Keratinocyte (primary cell): Measurements from ENCODE around the gene TOX3.

ENCODE experiments used
- EZH2 ChIP-seq: IDR thresholded peaks from one replicate; pipeline ENCODE4 v1.6.1; 2012; ENCODE audit warnings: inconsistent platforms, mild to moderate bottlenecking, low read length, moderate library complexity
- TF ChIP-seq, protein P1 (sequence below), 3 experiments: IDR thresholded peaks in 1 of 3; conservative IDR thresholded peaks in 1 of 3; optimal IDR thresholded peaks in 1 of 3; 2 replicates in 2 of 3; 3 replicates in 1 of 3; pipeline versions ENCODE3 to v1.5.1; 2011; ENCODE audit warnings: low read length in 3 of 3, mild to moderate bottlenecking in 3 of 3, moderate library complexity in 2 of 3, control low read depth in 1 of 3, inconsistent platforms in 1 of 3; ENCODE audit not compliant: insufficient read depth in 2 of 3; ENCODE audit errors: extremely low read depth in 1 of 3

DNA sequence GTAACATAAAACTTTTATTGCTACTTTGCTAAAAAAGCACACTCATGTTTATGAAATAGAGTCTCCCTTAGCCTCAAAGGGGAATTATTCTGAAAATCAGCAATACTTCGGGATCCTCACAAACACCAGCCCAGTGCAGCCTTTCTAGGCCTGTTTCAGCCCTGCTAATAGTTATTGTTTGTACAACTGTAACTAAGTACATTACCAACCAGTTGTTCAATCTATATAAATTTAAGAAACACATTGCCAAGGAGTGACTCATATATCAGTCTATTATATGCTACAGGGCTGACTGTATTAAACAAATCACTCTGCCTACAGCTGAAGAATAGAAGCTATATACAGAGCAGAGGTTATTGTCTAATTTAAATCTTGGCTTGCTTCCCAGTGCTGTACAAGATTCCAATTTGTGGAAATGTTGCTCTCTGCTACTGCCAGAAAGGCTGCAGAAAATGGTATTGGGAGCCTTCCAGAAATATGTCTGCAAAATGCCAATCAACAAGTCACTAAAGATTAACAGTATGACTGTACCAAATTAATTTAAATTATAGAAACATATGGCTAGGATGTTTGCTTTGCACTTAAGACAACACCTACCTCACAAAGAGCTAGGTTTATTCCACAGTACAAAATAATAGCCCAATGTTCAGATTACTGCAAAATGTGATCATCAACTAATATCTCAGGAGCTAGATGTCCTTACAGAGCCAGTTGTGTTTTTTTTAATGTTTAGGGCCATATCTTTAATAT, 49.7 kb downstream of the TOX3 start:
- TF ChIP-seq, protein P1, sequence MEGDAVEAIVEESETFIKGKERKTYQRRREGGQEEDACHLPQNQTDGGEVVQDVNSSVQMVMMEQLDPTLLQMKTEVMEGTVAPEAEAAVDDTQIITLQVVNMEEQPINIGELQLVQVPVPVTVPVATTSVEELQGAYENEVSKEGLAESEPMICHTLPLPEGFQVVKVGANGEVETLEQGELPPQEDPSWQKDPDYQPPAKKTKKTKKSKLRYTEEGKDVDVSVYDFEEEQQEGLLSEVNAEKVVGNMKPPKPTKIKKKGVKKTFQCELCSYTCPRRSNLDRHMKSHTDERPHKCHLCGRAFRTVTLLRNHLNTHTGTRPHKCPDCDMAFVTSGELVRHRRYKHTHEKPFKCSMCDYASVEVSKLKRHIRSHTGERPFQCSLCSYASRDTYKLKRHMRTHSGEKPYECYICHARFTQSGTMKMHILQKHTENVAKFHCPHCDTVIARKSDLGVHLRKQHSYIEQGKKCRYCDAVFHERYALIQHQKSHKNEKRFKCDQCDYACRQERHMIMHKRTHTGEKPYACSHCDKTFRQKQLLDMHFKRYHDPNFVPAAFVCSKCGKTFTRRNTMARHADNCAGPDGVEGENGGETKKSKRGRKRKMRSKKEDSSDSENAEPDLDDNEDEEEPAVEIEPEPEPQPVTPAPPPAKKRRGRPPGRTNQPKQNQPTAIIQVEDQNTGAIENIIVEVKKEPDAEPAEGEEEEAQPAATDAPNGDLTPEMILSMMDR (optimal IDR thresholded peaks at IDR 0.05 in 1 of 3, IDR thresholded peaks at IDR 0.05 in 1 of 3, conservative IDR thresholded peaks at IDR 0.05 in 1 of 3; ENCODE audit: extremely low read depth in 1 of 3, insufficient read depth in 2 of 3, low read length in 3 of 3) = no peak
- TF ChIP-seq EZH2 = no peak
